H54 (cell line): ENCODE data around the gene KLHL26.

ENCODE experiments used
- DNase-seq: peaks from one replicate; pipeline ENCODE4 v3.0.0; 2011; ENCODE audit warnings: low spot score, mixed read lengths; ENCODE audit not compliant: insufficient read length
- FAIRE-seq: peaks from 3 replicates; lab custom pipeline; 2011; peaks lifted over from hg19 to GRCh38; lab: Jason Lieb, UNC
- POLR2A ChIP-seq: IDR thresholded peaks from 2 replicates; pipeline ENCODE4 v1.6.1; 2011; ENCODE audit warnings: low read depth, mild to moderate bottlenecking, low read length

KLHL26 gene

DNA sequence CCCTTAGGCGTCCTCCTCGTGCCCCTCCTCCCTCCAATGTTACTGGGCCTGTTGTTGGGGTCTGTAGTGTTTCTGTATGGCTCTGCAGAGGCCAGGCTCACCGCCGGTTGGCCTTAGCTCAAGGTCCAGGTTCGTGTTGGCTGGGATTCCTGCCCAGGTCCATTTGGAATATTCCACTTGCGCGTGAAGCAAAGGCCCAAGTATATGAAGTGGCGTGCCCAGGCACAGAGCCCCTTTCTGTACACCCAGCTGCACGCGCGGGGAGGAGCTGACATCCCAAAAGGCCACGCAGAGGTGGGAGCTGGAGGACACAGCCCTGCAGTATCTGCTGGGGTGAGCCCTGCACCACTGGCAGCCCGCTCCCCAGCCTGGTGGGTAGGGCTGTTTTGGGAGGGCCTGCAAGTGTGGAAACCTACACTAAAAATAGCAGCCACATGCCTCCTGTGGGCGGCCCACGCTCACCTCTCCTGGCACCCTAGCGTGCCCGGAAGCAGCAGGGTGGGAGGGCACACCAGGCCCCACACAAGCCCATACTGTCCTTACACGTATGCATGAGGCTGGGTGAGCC, 76.8 kb downstream of the KLHL26 start:
- TF ChIP-seq POLR2A = no peak
- FAIRE-seq (no peak), DNase-seq (no peak)

DNA sequence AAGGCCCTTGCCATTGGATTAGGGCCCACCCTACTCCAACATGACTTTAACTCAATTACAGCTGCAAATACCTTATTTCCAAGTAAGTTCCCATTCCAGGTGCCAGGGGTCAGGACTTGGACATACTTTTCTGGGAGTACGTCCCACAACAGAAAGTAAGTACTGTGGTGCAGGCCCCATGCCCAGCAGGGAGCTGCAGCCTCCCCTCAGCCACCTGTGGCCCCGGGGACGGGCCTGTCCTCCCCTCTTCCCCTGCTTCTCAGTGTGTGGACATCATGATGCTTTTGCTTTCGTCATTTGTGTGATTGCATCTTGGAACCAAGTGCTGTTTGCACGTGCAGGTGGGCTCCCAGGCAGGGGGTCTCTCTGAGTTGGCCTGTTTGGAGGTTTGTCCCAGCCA, 78.6 kb downstream of the KLHL26 start:
- no peak for TF ChIP-seq POLR2A
- no peak for FAIRE-seq
- DNase-seq = no peak

DNA sequence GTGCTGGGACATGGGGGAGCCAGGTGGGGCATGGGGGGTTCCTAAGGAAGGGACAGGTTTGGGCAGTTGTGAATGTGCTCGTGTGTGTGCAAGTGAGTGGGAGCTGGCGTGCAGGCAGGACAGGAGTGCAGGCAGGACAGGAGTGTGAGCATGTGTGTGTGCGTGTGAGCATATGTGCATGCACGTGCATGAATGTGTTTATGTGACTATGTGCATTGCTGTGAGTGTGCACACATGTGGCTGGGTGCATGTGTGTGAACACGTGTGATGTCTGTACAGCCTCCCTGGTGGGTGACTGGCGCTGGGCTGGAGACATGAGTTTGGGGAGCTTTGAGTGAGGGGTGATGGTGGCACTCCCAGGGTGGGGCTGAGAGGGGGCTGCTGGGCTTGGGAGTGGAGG, 80.0 kb downstream of the KLHL26 start:
- FAIRE-seq = no peak
- TF ChIP-seq POLR2A = no peak
- DNase-seq = no peak

DNA sequence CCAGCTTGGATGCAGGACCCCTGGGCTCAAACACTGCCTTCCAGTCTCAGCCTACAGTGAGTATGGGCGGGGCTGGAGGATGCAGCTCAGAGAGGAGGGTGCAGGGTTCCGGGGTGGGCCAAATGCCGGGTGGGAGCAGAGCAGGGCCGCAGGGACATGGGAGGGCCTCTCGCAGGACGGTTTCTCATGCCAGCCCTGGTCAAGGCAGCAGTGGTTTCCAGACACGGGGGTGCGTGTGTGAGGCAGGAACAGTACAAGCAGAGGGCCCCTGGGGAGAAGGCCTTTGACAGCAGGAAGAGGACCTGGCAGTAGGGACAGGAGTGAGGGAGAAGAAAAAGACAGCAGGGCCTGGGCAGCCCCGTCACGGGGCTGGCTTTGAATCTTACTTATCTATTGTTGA, 80.8 kb downstream of the KLHL26 start:
- DNase-seq (no peak), FAIRE-seq (no peak)
- TF ChIP-seq POLR2A = no peak

DNA sequence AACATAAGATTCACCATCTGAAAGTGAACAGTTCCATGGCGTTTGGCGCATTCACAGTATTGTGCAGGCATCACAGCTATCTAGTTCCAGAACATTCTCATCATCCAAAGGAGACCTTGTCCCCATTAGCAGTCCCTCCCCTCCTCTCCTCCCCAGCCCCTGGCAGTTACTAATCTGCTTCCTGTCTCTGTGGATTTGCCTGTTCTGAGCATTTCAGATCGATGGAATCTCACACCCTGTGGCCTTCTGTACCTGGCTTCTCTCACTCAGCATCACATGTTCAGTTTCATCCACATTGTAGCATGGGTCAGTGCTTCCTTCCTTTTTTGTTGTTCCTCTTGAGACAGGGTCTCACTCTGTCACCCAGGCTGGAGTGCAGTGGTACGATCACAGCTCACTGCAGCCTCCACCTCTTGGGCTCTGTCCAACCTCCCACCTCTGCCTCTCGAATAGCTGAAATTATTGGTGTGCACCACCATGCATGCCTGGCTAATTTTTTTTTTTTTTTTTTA, 81.2 kb downstream of the KLHL26 start:
- no peak for FAIRE-seq
- TF ChIP-seq POLR2A = no peak
- no peak for DNase-seq

DNA sequence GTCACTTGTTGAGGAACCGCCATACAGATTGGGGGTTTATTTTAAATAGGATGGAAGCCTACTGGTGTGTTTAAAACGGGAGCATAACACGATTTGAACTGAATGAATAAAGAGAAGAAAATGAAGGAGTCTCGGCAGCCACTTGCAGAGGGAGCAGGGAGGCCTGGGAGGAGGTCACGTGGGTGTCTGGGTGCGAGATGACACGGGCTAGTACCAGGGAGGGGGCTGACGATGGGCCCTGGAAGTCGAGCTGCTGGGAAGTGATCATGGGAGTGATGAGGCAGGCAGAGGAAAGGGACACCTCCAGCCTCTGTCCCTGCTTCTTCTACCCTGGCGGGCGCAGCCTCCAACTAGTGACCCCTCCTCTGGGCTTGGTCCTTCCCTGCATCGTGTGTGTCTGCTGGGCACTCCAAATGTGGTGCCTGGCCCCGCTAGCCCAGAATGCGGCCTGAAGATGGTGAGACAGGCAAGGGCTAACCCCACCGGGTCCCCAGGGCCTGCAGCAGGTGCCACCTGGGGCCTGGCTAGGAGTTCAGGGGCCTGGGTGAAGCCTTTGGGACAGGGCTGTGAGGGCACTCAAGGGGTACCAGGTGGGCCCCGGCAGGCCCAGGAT, 82.1 kb downstream of the KLHL26 start:
- no peak for FAIRE-seq
- no peak for DNase-seq
- TF ChIP-seq POLR2A = no peak

DNA sequence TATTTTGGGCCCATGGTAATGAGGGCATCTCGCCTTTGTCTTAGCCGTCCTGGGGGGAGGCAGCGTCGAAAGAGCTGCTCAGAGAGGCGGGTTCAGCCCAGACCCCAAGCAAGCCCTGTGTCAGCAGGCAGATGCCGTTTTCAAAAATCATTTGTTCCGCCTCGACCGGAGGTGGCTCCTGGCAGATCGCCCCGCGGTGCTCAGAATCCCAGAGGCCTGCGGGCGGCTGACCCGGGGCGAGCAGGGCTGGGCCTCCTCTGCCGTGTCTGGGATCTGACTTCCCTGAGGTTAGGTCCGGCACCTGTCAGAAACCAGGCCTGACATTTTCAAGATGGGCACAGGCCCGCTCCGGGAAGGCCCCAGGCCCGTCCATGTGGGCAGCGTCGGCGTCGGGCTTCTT, 82.7 kb downstream of the KLHL26 start:
- no peak for TF ChIP-seq POLR2A
- no peak for DNase-seq
- no peak for FAIRE-seq
